ENCODE results near the gene CHST14. TPM values are rescaled to one million over a fixed set of nuclear protein-coding genes. Genes with fewer than 3 reads are reported as not detected.

The CHST14 gene
- total RNA-seq, 1 donor from 2014 or later, result 45.7 TPM

DNA sequence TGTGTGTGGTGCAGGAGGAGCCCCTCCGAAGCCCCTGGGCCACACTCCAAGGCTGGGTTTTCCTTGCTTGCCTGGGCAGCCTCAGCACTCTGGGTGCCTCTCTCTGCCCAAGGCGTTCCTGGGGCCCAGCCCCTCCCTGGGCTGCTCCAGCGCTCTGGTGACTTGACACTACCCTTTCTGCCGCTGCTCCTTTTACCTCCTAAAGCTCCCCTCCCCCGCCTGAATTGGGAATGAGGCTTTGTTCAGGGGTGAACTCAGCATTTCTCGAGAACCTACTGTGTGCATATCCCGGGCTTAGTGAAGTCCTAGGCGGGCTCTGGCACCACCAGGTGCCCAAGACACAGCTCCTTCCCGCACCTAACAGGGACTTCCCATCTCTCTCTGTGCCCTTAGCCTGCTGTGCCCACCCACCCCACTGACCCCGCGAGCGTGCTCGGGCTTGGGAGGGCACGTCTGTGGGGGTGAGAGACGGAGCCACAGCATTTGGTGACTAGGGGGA lies 31.3 kb upstream of the CHST14 start:
- Mint-ChIP-seq H3K9me3 (ENCODE audit: low read depth) (no peaks in the 10 kb centered on the region), H3K36me3 (ENCODE audit: low read depth) (no peaks in the 10 kb centered on the region), H3K4me1 (ENCODE audit: low read depth) (peaks cover 63% of the 10 kb centered on the region), H3K27me3 (ENCODE audit: low read depth) (peaks cover 21% of the 10 kb centered on the region), H3K27ac (ENCODE audit: unreplicated experiment) (peak overlapping the region; percentile 96), H3K4me3 (ENCODE audit: unreplicated experiment) (peak overlapping the region; percentile 96)
- no peak for DNase-seq (ENCODE audit: low spot score)
- TF ChIP-seq, protein P1, sequence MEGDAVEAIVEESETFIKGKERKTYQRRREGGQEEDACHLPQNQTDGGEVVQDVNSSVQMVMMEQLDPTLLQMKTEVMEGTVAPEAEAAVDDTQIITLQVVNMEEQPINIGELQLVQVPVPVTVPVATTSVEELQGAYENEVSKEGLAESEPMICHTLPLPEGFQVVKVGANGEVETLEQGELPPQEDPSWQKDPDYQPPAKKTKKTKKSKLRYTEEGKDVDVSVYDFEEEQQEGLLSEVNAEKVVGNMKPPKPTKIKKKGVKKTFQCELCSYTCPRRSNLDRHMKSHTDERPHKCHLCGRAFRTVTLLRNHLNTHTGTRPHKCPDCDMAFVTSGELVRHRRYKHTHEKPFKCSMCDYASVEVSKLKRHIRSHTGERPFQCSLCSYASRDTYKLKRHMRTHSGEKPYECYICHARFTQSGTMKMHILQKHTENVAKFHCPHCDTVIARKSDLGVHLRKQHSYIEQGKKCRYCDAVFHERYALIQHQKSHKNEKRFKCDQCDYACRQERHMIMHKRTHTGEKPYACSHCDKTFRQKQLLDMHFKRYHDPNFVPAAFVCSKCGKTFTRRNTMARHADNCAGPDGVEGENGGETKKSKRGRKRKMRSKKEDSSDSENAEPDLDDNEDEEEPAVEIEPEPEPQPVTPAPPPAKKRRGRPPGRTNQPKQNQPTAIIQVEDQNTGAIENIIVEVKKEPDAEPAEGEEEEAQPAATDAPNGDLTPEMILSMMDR (IDR thresholded peaks at IDR 0.05), result no peak

- TF ChIP-seq, protein P1 (IDR thresholded peaks at IDR 0.05), result no peak
- no peak for DNase-seq (ENCODE audit: low spot score)
- peak overlapping the region; percentile 96 for H3K4me3 Mint-ChIP-seq (ENCODE audit: unreplicated experiment)
- no peaks in the 10 kb centered on the region for H3K9me3 Mint-ChIP-seq (ENCODE audit: low read depth)
- H3K36me3 Mint-ChIP-seq (ENCODE audit: low read depth), result no peaks in the 10 kb centered on the region
- H3K4me1 Mint-ChIP-seq (ENCODE audit: low read depth), result peaks cover 69% of the 10 kb centered on the region
- H3K27me3 Mint-ChIP-seq (ENCODE audit: low read depth), result peaks cover 19% of the 10 kb centered on the region
- peak overlapping the region; percentile 96 for H3K27ac Mint-ChIP-seq (ENCODE audit: unreplicated experiment)
Measured at GRCh38 chr15:40439960-40440742, 30.6 kb upstream of the CHST14 start.

DNA sequence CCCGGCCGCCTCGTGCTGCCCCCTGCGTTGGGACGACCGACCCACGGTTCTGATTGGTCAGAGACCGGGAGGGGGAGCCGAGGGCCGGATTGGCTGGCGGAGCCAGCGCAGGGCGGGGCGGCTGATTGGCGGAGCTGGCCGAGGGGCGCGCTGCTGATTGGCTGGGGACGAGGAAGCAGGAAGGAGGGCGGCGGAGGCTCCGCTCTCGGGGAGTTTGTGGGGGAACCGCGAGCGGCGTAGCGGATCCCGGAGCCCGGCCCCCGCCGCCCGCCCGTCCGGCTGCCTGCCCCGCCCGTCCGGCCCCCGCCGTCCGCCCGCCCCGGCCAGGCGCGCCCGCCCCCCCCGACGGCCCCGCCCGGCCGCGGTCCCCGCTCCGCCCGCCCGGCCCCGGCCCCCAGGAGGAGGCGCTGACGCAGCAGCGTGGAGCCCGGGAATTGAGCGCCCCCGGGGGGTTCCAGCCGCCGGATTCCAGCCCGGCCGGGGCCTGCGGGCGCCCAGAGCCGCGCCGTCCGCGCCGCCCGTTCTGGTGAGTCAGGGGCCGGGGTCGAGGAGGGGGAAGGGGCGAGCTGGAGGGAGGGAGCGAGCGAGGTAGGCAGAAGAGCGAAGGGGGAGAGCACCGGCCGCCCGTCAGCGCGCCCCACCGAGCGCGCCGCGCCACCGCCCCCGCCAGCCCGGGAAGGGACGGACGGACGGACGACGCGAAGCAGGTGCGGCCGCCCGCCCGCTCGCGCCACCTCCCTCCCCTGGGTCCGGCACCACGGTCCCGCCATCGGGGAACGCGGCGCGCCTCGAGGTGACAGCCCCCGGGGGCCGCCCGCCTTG lies 29.8 kb upstream of the CHST14 start, which contains the start of gene BAHD1:
TSS of gene BAHD1 (plus strand) at position 211 of the 822 bp plus-strand sequence. CDS start 17,512 bp downstream, outside the sequence.
- peak; percentile 99 for DNase-seq (ENCODE audit: low spot score)
- TF ChIP-seq, protein P1 (IDR thresholded peaks at IDR 0.05), result peak; percentile 39
- Mint-ChIP-seq H3K4me3 (ENCODE audit: unreplicated experiment) (peak within 1 kb of the TSS; percentile 96), H3K4me1 (ENCODE audit: low read depth) (peaks cover 72% of the 10 kb centered on the region), H3K27me3 (ENCODE audit: low read depth) (peaks cover 12% of the 10 kb centered on the region), H3K27ac (ENCODE audit: unreplicated experiment) (peak within 1 kb of the TSS; percentile 96), H3K36me3 (ENCODE audit: low read depth) (no peaks in the 10 kb centered on the region), H3K9me3 (ENCODE audit: low read depth) (no peaks in the 10 kb centered on the region)

DNA sequence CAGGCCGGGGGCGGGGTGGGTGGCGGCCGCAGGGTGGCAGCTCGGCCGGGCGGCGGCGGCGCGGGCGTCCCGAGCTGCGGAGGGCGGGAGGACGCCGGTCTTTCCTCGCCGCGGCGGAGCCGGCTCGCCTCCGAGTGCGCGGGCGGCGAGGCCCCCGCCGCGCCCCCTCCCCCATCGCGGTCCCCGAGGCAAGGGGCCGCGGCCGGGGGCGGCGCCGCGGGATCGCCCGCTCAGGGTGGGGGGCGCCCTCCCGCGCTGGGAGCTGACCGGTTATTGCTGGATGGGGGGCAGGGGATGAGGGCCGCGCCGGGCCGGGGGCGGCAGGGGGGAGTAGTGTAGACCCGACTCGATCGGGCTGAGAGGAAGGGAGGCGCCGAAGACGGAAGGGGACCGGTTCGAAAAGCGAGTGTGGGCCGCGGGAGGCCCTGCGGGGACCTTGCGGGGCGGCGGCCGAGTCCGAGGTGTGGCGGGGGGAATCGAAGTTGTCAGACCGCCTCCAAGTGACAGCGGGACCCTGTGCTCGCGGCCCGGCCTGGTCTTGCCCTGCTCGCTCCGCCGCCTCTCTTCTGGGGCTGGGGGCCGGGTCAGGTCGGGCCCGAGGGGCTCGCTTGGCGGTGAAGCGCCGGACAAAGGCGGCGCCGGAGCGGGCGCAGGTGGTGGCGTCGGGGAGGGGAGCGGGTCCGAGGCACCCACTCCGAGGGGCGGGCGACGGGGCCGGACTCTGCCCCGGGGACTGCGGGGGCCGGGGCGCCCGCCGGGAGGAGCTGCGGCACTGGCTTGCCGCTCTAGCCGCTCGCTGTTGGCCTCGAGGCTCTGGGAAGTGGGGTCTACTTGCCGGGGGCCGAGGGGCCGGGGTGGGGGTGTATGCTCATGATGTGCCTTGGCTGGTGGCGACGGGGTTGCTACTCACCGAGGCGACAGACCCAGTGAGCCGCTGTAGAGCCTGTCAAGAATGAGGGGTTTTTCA lies 28.9 kb upstream of the CHST14 start:
- H3K27me3 Mint-ChIP-seq (ENCODE audit: low read depth), result peaks cover 7% of the 10 kb centered on the region
- H3K27ac Mint-ChIP-seq (ENCODE audit: unreplicated experiment), result peak overlapping the region; percentile 59
- DNase-seq (ENCODE audit: low spot score), result no peak
- TF ChIP-seq, protein P1 (IDR thresholded peaks at IDR 0.05), result peak; percentile 65
- H3K4me1 Mint-ChIP-seq (ENCODE audit: low read depth), result peaks cover 65% of the 10 kb centered on the region
- no peaks in the 10 kb centered on the region for H3K36me3 Mint-ChIP-seq (ENCODE audit: low read depth)
- H3K9me3 Mint-ChIP-seq (ENCODE audit: low read depth), result no peaks in the 10 kb centered on the region
- H3K4me3 Mint-ChIP-seq (ENCODE audit: unreplicated experiment), result peak overlapping the region; percentile 88

Measured in chondrocyte (in vitro differentiated cells).